ENCODE measurements around the gene SLC12A7.

Gene SLC12A7

GRCh38 chr5:1021136-1021968 lies 90.5 kb downstream of the SLC12A7 start:
- H3K4me3 ChIP-seq (ENCODE audit: low read depth, low read length), result no peak overlapping the region
- TF ChIP-seq CTCF (IDR thresholded peaks at IDR 0.05; ENCODE audit: low read depth, low read length), result no peak

DNA sequence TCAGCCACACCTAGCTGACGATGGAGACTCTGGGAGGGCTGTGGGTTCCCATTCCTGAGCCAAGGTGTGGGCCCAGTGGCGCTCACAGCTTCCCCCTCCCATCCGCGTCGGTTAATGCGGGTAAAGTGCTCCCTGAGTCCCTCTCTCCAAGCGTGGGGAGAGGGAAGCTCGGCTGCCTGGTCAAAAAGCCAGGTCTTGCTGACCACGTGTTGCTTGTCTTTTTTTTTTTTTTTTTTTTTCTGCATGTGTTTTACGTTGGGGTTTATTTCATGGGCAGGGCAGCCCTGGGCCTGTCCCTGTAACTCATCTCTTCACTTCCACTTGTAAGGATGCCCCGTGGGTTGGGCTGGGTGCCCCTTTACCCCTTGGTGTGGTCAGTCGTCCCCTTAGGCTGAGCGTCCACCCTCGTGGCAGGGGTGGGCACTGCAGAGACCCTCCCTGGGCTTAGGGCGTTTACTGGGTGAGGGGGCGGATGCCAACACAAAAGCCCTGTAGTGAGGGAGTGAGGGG lies 91.4 kb downstream of the SLC12A7 start:
- no peak for TF ChIP-seq CTCF (IDR thresholded peaks at IDR 0.05; ENCODE audit: low read depth, low read length)
- H3K4me3 ChIP-seq (ENCODE audit: low read depth, low read length), result no peak overlapping the region

GRCh38 chr5:1019001-1019905 lies 92.6 kb downstream of the SLC12A7 start:
- H3K4me3 ChIP-seq (ENCODE audit: low read depth, low read length), result no peak overlapping the region
- TF ChIP-seq CTCF (IDR thresholded peaks at IDR 0.05; ENCODE audit: low read depth, low read length), result no peak

DNA sequence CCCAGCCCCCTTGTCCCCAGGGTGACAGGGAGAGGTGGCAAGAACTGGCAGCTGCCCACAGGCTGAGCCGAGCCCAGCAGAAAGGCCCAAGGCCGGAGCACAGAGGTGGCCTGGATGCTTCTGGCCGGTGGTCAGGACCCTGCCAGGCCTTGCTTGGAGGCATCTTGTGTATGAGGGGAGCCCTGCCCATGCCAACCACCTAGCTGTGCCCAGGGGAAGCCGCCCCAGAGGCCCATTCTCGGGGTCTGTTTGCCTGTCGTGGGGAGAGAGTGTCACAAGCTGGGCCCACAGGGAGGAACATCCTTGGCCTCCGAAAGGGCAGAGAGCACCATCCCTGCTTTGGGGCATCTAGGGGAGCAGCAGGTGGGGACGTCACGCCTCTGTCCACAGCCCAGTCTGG lies 93.3 kb downstream of the SLC12A7 start:
- TF ChIP-seq CTCF (IDR thresholded peaks at IDR 0.05; ENCODE audit: low read depth, low read length), result no peak
- no peak overlapping the region for H3K4me3 ChIP-seq (ENCODE audit: low read depth, low read length)

- no peak overlapping the region for H3K4me3 ChIP-seq (ENCODE audit: low read depth, low read length)
- no peak for TF ChIP-seq CTCF (IDR thresholded peaks at IDR 0.05; ENCODE audit: low read depth, low read length)
Observed at GRCh38 chr5:1017691-1018455, 94.0 kb downstream of the SLC12A7 start.

DNA sequence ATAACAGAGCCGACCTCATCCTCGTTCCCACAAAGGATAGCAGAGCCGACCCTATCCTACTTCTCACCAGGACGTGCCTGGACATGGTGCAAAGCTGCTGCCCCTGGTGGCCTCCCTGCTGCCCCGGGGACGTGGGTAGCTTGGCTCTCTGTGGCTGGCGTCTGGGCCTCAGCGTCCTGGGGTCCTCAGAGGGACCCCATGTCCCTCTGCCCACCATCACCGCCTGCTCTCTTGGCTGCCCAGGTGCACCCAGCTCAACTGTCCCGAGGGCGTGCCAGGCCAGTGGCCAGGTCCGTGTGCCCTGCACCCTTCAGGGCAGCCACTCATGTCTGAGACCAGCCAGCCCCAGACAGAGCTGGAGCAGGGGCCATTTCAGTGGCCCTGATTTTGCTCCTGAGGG lies 94.8 kb downstream of the SLC12A7 start:
- no peak for TF ChIP-seq CTCF (IDR thresholded peaks at IDR 0.05; ENCODE audit: low read depth, low read length)
- H3K4me3 ChIP-seq (ENCODE audit: low read depth, low read length), result no peak overlapping the region
